ENCODE results near the gene SLC16A12. TPM values are rescaled to one million over a fixed set of nuclear protein-coding genes. Genes with fewer than 3 reads are reported as not detected.

Gene SLC16A12
- total RNA-seq, 1 donor, result under 0.01 TPM

GRCh38 chr10:89389254-89389653, 146.1 kb downstream of the SLC16A12 start:
- no peak overlapping the region for H3K27ac ChIP-seq (ENCODE audit: low read depth, low read length)
- H3K79me2 ChIP-seq (ENCODE audit: insufficient read depth, low read length), result peaks cover 4% of the 10 kb centered on the region
- no peaks in the 10 kb centered on the region for H4K20me1 ChIP-seq (ENCODE audit: insufficient read depth, low read length)
- no peaks in the 10 kb centered on the region for H3K36me3 ChIP-seq (ENCODE audit: insufficient read depth, low read length)
- DNase-seq (ENCODE audit: insufficient read length, low spot score, missing footprints), result no peak
- H2AFZ ChIP-seq (ENCODE audit: low read length), result no peak overlapping the region
- peaks cover 19% of the 10 kb centered on the region for H3K4me1 ChIP-seq (ENCODE audit: insufficient read depth, low read length)
- no peak overlapping the region for H3K4me2 ChIP-seq (ENCODE audit: insufficient read depth, low read length)
- H3K9me3 ChIP-seq (ENCODE audit: low read depth, low read length), result no peaks in the 10 kb centered on the region
- no peak overlapping the region for H3K4me3 ChIP-seq (ENCODE audit: insufficient read depth, low read length)
- TF ChIP-seq CTCF (IDR thresholded peaks at IDR 0.05; ENCODE audit: extremely low read depth, low read depth, low read length), result peak; percentile 54
- no peaks in the 10 kb centered on the region for H3K27me3 ChIP-seq (ENCODE audit: insufficient read depth, low read length)

GRCh38 chr10:89388806-89389205, 146.6 kb downstream of the SLC16A12 start:
- no peaks in the 10 kb centered on the region for H3K36me3 ChIP-seq (ENCODE audit: insufficient read depth, low read length)
- H3K79me2 ChIP-seq (ENCODE audit: insufficient read depth, low read length), result no peaks in the 10 kb centered on the region
- H3K4me3 ChIP-seq (ENCODE audit: insufficient read depth, low read length), result no peak overlapping the region
- H3K27me3 ChIP-seq (ENCODE audit: insufficient read depth, low read length), result no peaks in the 10 kb centered on the region
- peaks cover 17% of the 10 kb centered on the region for H3K4me1 ChIP-seq (ENCODE audit: insufficient read depth, low read length)
- H3K27ac ChIP-seq (ENCODE audit: low read depth, low read length), result no peak overlapping the region
- H3K4me2 ChIP-seq (ENCODE audit: insufficient read depth, low read length), result no peak overlapping the region
- H3K9me3 ChIP-seq (ENCODE audit: low read depth, low read length), result no peaks in the 10 kb centered on the region
- no peaks in the 10 kb centered on the region for H4K20me1 ChIP-seq (ENCODE audit: insufficient read depth, low read length)
- no peak for TF ChIP-seq CTCF (IDR thresholded peaks at IDR 0.05; ENCODE audit: extremely low read depth, low read depth, low read length)
- H2AFZ ChIP-seq (ENCODE audit: low read length), result no peak overlapping the region
- no peak for DNase-seq (ENCODE audit: insufficient read length, low spot score, missing footprints)

- Histone ChIP-seq H3K9me3 (ENCODE audit: low read depth, low read length) (no peaks in the 10 kb centered on the region), H3K4me3 (ENCODE audit: insufficient read depth, low read length) (no peak overlapping the region), H3K4me2 (ENCODE audit: insufficient read depth, low read length) (no peak overlapping the region), H3K79me2 (ENCODE audit: insufficient read depth, low read length) (no peaks in the 10 kb centered on the region), H2AFZ (ENCODE audit: low read length) (no peak overlapping the region), H4K20me1 (ENCODE audit: insufficient read depth, low read length) (no peaks in the 10 kb centered on the region), H3K27me3 (ENCODE audit: insufficient read depth, low read length) (no peaks in the 10 kb centered on the region), H3K36me3 (ENCODE audit: insufficient read depth, low read length) (no peaks in the 10 kb centered on the region), H3K27ac (ENCODE audit: low read depth, low read length) (no peak overlapping the region), H3K4me1 (ENCODE audit: insufficient read depth, low read length) (no peaks in the 10 kb centered on the region)
- DNase-seq (ENCODE audit: insufficient read length, low spot score, missing footprints), result no peak
- no peak for TF ChIP-seq CTCF (IDR thresholded peaks at IDR 0.05; ENCODE audit: extremely low read depth, low read depth, low read length)
These were observed 150.7 kb downstream of the SLC16A12 start for GRCh38 chr10:89384474-89385340.

- Histone ChIP-seq H3K79me2 (ENCODE audit: insufficient read depth, low read length) (no peaks in the 10 kb centered on the region), H3K4me1 (ENCODE audit: insufficient read depth, low read length) (no peaks in the 10 kb centered on the region), H3K4me3 (ENCODE audit: insufficient read depth, low read length) (no peak overlapping the region), H3K9me3 (ENCODE audit: low read depth, low read length) (no peaks in the 10 kb centered on the region), H3K36me3 (ENCODE audit: insufficient read depth, low read length) (no peaks in the 10 kb centered on the region), H3K27me3 (ENCODE audit: insufficient read depth, low read length) (no peaks in the 10 kb centered on the region), H3K27ac (ENCODE audit: low read depth, low read length) (no peak overlapping the region), H3K4me2 (ENCODE audit: insufficient read depth, low read length) (no peak overlapping the region), H2AFZ (ENCODE audit: low read length) (no peak overlapping the region), H4K20me1 (ENCODE audit: insufficient read depth, low read length) (no peaks in the 10 kb centered on the region)
- no peak for TF ChIP-seq CTCF (IDR thresholded peaks at IDR 0.05; ENCODE audit: extremely low read depth, low read depth, low read length)
- no peak for DNase-seq (ENCODE audit: insufficient read length, low spot score, missing footprints)
These were observed 152.6 kb downstream of the SLC16A12 start for GRCh38 chr10:89382757-89383156.

Measured in osteoblast (primary cell).